GM21360 (cell line): ENCODE results near the gene RAB36.
"Not testable (repeated sequence)": the region's sequence is repeated elsewhere in the genome, so short reads cannot be mapped to it uniquely, and the experiment has no call there.

Source experiments
- ATAC-seq: cut with Tn5 transposase; IDR thresholded peaks from one replicate; pipeline ENCODE4 v1.9.1; 2021; ENCODE audit warnings: mild to moderate bottlenecking, moderate library complexity; ENCODE audit not compliant: unreplicated experiment

The RAB36 gene

DNA sequence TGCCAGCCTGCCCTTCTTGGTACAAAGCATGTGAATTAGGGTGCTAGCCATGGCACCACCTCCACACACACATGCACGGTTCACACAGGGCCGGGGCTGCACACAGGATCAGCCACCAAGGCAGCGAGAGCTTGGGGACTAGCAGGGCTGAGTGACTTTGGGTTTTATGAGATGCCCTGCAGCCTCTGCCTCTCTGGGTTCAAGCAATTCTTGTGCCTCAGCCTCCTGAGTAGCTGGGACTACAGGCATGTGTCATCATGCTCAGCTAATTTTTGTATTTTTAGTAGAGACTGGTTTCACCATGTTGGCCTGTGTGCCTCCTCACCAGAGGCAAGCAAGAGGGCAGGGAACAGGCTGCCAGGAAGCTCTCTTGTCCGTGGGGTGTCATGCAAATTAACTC, 8.3 kb upstream of the RAB36 start:
- not testable (repeated sequence) for ATAC-seq

- no peak for ATAC-seq
Measured at GRCh38 chr22:23137468-23137867, 7.8 kb upstream of the RAB36 start.

DNA sequence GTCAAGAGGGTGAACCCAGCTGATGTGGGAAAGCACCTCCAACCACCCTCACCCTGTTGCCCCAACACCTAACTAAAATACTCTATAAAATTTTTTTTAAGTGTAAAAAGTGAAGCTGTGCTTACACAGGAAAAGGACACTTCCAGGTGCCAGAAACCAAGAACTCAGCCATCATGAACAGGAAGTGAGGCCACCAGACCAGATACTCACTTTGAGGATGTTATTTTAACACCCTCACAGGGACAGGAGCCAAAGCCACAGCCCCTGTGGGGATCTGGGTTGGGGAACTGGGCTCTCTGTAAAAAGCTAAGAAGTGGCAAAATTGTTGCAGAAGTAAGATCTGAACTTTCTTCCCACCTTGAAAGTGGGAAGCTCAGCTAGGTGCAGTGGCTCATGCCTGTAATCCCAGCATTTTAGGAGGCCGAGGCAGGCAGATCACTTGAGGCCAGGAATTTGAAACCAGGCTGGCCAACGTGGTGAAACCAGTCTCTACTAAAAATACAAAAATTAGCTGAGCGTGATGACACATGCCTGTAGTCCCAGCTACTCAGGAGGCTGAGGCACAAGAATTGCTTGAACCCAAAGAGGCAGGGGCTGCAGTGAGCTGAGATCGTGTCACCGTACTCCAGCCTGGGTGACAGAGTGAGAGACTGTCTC, 7.2 kb upstream of the RAB36 start:
- no peak for ATAC-seq

- no peak for ATAC-seq
Measured at GRCh38 chr22:23138584-23139435, 6.5 kb upstream of the RAB36 start.

- no peak for ATAC-seq
Measured at GRCh38 chr22:23140385-23140784, 4.9 kb upstream of the RAB36 start.

- ATAC-seq, result no peak
Measured at GRCh38 chr22:23142546-23143105, 2.7 kb upstream of the RAB36 start.

GRCh38 chr22:23143119-23143518, 2.2 kb upstream of the RAB36 start:
- ATAC-seq, result no peak

- no peak for ATAC-seq
Measured at GRCh38 chr22:23144432-23144831, 845 bp upstream of the RAB36 start.

GRCh38 chr22:23145878-23146470, 697 bp downstream of the RAB36 start:
- ATAC-seq, result no peak

GRCh38 chr22:23146478-23147205, 1.4 kb downstream of the RAB36 start:
- ATAC-seq, result no peak

DNA sequence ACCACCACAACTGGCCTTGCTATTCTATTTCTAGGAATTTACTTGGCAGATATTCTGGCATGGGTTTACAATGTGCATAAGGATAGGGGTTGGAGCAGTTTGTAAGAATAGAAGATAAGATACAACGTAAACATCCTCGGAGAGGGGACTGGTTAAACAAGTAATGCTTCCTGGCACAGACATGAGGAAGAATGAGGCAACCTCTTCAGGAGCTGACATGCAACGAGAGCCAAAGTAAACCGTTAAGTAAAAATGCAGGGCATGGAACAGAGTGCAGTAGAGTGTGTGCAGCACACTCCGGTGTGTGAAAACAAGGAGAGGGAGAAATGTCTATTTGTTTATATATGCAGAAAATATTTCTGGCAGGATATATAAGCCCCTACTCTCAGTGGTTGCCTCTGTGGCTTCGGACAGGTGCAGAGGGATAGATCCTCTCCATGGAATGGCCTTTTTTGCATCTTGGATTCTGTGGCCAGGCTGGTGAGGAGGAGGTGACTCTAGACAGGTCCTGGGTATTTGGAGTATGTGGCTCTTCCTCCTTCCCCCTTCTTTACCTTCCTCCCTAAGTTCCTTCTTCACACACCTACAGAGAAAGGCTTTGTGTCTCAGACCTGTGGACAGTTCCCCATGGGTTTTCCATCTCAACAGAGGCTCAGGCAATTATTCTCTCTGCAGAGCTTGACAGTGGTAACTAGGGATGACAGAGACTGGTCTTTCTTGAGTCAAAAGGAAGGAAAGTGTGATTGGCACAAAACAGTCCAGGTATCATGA, 2.5 kb downstream of the RAB36 start:
- ATAC-seq, result no peak

- ATAC-seq, result no peak
Measured at GRCh38 chr22:23149743-23150238, 4.5 kb downstream of the RAB36 start.

DNA sequence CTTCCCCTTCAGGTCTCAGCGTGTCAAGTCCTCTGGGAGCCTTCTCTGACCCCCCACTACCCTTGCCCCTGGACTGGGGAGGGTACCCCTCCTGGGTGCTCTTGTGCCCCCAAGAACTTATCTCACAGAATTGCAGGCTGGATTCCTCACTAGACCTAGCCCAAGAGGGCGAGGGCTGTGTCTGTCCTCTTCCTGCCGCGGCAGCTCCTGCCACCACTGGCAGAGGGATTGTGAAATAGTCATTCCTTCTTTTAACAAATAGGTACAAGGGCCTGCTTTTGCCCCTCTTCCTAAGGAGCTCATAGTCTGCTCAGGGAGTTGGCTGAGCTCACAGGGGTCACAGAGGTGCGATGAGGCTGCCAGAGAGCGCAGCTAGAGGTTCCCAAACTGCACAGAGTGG, 5.5 kb downstream of the RAB36 start:
- ATAC-seq, result no peak

- no peak for ATAC-seq
Measured at GRCh38 chr22:23151827-23152226, 6.5 kb downstream of the RAB36 start.

DNA sequence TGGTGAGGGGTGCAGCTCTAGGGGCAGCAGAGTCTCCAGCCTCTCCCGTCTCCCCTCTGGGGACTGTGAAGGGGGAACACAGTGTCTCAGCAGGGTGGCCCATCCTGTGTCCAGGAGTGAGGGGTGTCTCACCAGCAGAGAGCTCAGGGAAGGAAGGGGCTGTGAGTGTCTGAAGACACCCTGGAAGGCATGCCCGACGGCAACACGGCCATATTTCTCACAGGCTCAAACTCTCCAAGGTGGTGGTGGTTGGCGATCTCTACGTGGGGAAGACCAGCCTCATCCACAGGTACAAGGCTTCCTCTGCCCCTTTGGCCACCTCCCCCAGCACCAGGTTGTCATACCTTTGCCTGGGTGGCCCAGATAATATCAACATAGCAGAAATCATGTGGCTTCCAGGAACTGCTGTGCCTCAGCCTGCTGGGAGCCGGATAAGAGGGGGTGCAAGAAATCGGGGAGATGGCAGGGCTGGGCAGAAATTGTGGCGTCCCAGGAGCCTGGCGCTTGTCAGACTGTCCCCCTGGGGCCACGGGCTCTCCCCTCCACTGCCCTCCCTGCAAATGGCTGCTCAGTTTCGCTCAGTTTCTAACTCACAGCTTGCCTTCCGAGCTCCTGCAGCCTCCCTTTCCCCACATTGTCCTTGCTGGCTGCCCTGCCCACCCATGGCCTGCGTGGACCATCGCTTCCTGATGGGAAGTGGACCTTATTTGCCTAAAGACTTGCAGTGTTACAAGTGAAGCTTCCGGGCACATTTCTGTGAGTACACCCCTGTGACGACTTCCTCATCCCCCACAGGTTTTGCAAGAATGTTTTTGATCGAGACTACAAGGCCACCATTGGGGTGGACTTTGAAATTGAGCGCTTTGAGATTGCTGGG, 7.2 kb downstream of the RAB36 start:
- ATAC-seq, result no peak

DNA sequence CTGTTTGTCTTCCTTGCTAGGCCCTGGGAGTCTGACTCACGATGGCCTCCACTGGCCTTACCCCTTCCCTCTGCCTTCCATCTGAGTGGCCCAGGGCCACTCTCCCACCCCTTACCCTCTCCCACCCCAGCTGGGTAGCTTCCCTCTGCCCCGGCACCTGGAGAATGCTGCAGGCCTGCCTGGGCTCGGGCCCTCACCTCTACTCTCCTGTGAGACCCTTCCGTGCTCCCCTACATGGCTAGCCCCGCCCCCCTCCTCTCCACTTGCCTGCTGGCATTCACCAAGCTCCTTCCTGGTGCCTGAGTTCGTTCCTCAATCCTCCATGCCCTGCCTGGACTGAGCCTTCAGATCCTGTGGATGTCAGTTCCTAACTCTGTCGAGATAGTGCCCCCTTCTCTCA, 8.7 kb downstream of the RAB36 start:
- ATAC-seq, result no peak

- ATAC-seq, result no peak
Measured at GRCh38 chr22:23154461-23154860, 9.2 kb downstream of the RAB36 start.

GRCh38 chr22:23155143-23155542, 9.9 kb downstream of the RAB36 start:
- ATAC-seq, result no peak

- ATAC-seq, result no peak
Measured at GRCh38 chr22:23155831-23156230, 10.6 kb downstream of the RAB36 start.
